HL-60 (cell line): ENCODE measurements around the gene TMEM165.

ENCODE experiments used
- DNase-seq, 2 experiments: peaks; one replicate each; pipeline ENCODE4 v3.0.0-alpha.2; 2010 to 2020; ENCODE audit warnings: low read depth in 1 of 2, low spot score in 1 of 2
- H3K27ac ChIP-seq: fragments of 250-450 bp; sonication (Bioruptor Pico); replicated peaks from 2 replicates; pipeline ENCODE4 v1.5.1; 2020; ENCODE audit warnings: mild to moderate bottlenecking, moderate library complexity
- H3K27me3 ChIP-seq: fragments of 250-450 bp; sonication (Bioruptor Pico); 2 replicates; pipeline ENCODE4 v1.5.1; 2021; ENCODE audit warnings: mild to moderate bottlenecking, moderate library complexity; ENCODE audit not compliant: insufficient read depth, poor library complexity, severe bottlenecking
- H3K4me3 ChIP-seq: replicated peaks from 2 replicates; pipeline ENCODE4 v1.5.1; 2011; ENCODE audit warnings: mild to moderate bottlenecking, control low read depth, low read length; ENCODE audit not compliant: insufficient read depth
- GABPA ChIP-seq: IDR thresholded peaks from 2 replicates; pipeline ENCODE4 v1.6.1; 2012; ENCODE audit warnings: low read depth
- POLR2AphosphoS5 ChIP-seq: IDR thresholded peaks from 2 replicates; pipeline ENCODE4 v1.6.1; 2012; ENCODE audit warnings: low read depth
- SPI1 ChIP-seq: IDR thresholded peaks from 2 replicates; pipeline ENCODE4 v1.6.1; 2012; ENCODE audit warnings: low read depth, mild to moderate bottlenecking, borderline replicate concordance
- TF ChIP-seq, protein P1 (sequence below): IDR thresholded peaks from one replicate; pipeline ENCODE4 v1.5.1; 2011; ENCODE audit warnings: low read length, control low read depth, inconsistent platforms; ENCODE audit not compliant: insufficient read depth
- TF ChIP-seq, protein P2 (sequence below): IDR thresholded peaks from 2 replicates; pipeline ENCODE4 v1.6.1; 2012; ENCODE audit warnings: low read depth; ENCODE audit not compliant: insufficient replicate concordance

The TMEM165 gene

DNA sequence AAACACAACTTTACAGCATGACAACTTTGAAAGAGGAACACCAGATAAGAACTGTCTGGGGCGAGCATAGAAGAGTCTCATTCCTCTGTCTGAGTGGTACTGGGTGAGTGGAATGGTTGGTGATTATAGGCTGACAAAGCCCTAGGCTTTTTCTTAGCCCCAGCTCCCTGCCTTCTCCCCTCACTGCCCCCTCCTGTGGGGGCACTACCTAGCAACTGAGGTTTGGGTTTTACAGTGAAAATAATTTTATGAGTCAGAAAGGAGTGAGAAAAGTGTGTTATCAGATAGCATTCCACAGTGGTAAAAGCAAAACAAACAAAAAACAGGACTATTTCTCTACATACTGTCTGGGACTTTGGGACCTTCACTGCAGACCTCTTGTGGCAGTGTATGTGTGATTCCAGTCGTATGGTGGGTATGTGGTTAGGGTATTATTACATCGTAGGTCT lies 10.5 kb upstream of the TMEM165 start:
- no peak overlapping the region for H3K27ac ChIP-seq
- H3K27me3 ChIP-seq = no peaks in the 10 kb centered on the region
- DNase-seq = no peak
- TF ChIP-seq POLR2AphosphoS5 = no peak
- no peak for TF ChIP-seq GABPA
- TF ChIP-seq SPI1 = no peak
- TF ChIP-seq, protein P1, sequence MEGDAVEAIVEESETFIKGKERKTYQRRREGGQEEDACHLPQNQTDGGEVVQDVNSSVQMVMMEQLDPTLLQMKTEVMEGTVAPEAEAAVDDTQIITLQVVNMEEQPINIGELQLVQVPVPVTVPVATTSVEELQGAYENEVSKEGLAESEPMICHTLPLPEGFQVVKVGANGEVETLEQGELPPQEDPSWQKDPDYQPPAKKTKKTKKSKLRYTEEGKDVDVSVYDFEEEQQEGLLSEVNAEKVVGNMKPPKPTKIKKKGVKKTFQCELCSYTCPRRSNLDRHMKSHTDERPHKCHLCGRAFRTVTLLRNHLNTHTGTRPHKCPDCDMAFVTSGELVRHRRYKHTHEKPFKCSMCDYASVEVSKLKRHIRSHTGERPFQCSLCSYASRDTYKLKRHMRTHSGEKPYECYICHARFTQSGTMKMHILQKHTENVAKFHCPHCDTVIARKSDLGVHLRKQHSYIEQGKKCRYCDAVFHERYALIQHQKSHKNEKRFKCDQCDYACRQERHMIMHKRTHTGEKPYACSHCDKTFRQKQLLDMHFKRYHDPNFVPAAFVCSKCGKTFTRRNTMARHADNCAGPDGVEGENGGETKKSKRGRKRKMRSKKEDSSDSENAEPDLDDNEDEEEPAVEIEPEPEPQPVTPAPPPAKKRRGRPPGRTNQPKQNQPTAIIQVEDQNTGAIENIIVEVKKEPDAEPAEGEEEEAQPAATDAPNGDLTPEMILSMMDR = no peak
- TF ChIP-seq, protein P2, sequence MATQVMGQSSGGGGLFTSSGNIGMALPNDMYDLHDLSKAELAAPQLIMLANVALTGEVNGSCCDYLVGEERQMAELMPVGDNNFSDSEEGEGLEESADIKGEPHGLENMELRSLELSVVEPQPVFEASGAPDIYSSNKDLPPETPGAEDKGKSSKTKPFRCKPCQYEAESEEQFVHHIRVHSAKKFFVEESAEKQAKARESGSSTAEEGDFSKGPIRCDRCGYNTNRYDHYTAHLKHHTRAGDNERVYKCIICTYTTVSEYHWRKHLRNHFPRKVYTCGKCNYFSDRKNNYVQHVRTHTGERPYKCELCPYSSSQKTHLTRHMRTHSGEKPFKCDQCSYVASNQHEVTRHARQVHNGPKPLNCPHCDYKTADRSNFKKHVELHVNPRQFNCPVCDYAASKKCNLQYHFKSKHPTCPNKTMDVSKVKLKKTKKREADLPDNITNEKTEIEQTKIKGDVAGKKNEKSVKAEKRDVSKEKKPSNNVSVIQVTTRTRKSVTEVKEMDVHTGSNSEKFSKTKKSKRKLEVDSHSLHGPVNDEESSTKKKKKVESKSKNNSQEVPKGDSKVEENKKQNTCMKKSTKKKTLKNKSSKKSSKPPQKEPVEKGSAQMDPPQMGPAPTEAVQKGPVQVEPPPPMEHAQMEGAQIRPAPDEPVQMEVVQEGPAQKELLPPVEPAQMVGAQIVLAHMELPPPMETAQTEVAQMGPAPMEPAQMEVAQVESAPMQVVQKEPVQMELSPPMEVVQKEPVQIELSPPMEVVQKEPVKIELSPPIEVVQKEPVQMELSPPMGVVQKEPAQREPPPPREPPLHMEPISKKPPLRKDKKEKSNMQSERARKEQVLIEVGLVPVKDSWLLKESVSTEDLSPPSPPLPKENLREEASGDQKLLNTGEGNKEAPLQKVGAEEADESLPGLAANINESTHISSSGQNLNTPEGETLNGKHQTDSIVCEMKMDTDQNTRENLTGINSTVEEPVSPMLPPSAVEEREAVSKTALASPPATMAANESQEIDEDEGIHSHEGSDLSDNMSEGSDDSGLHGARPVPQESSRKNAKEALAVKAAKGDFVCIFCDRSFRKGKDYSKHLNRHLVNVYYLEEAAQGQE = no peak
- H3K4me3 ChIP-seq = no peak overlapping the region

DNA sequence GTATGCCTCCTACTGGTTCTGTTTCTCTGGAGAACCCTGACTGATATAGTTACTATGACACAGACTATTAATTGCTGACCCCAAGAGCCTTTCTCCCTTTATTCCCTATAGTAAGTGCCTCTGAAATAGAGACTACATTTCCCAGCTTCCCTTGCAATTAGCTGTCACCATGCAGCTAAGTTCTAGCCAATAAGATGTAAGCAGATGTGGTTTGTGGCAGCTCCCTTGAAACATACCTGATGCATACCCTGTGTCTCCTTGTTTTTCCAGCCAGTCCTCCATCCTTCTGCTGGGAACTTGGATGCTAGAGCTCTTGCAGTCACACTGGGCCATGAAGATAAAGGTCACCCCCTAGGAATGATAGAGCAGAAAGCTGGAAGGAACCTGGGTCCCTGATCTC lies 9.7 kb upstream of the TMEM165 start:
- no peak for DNase-seq
- TF ChIP-seq SPI1 (no peak), GABPA (no peak), POLR2AphosphoS5 (no peak)
- TF ChIP-seq, protein P1 = no peak
- TF ChIP-seq, protein P2 = no peak
- no peak overlapping the region for H3K27ac ChIP-seq
- no peaks in the 10 kb centered on the region for H3K27me3 ChIP-seq
- H3K4me3 ChIP-seq = no peak overlapping the region

DNA sequence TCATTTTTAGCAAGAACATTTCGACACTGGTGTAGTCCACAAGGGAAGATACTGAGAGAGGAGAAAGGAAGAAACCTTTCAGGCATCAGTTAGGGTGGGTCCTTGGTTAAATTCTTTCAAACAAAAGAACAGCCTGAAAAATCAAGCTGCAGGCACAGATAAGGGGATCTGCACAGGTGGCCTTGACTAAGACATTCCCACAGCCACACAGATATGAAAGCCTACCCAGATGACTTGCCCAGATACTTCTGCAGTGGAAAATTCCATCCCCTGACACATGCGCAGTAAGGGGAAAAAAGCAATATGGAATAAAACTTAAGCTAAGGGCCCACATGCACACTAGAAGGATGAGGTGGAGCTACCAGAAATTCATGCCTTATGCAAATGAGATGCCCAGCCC lies 8.9 kb upstream of the TMEM165 start:
- DNase-seq = no peak

More for the DNA sequence above, 8.9 kb upstream of the TMEM165 start:
- H3K27me3 ChIP-seq = no peaks in the 10 kb centered on the region
- no peak for TF ChIP-seq GABPA
- TF ChIP-seq, protein P2 = no peak
- TF ChIP-seq SPI1 = no peak
- no peak for TF ChIP-seq POLR2AphosphoS5
- TF ChIP-seq, protein P1 = no peak
- no peak overlapping the region for H3K4me3 ChIP-seq
- H3K27ac ChIP-seq = no peak overlapping the region
